Muscle of arm (tissue), 12 donors: ENCODE measurements around the gene CCDC27. TPM values are rescaled to one million over a fixed set of nuclear protein-coding genes. Genes with fewer than 3 reads are reported as not detected.
"Not testable (repeated sequence)": the region's sequence is repeated elsewhere in the genome, so short reads cannot be mapped to it uniquely, and the experiment has no call there.

Experiments used
- DNase-seq: peaks from one replicate; pipeline ENCODE4 v3.0.0-alpha.2; 2013
- polyA plus RNA-seq, 12 donors: library from polyadenylated mRNA; unstranded; fragments of 120-200 nt; gene quantifications; one replicate each; pipeline ENCODE4 v1.2.1, GENCODE V29; 2013; ENCODE audit not compliant: insufficient read length in 12 of 12

The CCDC27 gene
- polyA plus RNA-seq, 12 donors = 0.08 to 0.34 (median 0.13) TPM; not detected in 2

GRCh38 chr1:3789421-3790300 is 37.4 kb downstream of the CCDC27 start:
- DNase-seq = no peak

DNA sequence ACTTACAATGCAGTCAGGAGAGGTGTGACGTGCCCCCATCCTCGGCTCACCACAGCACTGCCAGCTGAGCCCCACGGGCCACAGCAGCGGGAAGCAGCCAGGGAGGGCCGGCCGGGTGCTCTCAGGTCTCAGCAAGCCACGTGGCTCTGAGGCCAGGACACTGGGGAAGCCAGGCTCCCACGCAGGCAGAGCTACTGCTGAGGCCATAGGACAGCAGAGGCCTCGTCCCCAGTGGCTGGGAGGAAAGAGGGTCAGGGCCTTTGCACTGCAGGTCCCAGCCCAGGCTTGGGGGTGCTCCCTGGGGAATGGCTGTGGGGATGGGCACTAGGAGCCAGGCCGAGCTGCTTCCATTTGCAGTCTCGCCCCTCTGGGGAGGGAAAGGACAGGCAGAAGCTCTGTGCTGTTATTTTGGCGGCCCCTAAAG is 38.3 kb downstream of the CCDC27 start:
- no peak for DNase-seq

DNA sequence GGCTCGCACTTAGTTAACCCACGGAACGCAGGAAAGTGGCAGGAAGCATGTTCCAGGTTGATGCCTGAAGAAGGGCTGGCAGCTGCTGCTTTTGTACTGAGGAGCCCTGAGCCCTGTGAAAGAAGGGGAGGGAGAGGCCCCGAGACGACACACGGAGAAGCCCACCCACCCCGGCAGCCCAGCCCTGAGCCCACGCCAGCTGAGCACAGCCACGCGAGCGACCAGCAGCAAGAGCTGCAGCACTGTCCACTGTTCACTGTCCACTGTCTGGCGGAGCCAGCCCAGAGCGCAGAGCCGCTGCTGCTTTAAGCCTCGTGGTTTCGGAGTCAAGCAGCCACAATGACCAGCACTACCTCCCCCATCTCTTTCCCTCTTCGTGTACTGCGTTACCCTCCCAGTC is 38.7 kb downstream of the CCDC27 start:
- no peak for DNase-seq

- DNase-seq = no peak
Measured at GRCh38 chr1:3795453-3796214, 43.4 kb downstream of the CCDC27 start.

GRCh38 chr1:3796215-3797061 is 44.2 kb downstream of the CCDC27 start, which contains the start of gene LRRC47:
Gene LRRC47 (minus strand): TSS chr1:3796498. CDS start chr1:3796476, 22 bp downstream.
- DNase-seq = peak; percentile 92

DNA sequence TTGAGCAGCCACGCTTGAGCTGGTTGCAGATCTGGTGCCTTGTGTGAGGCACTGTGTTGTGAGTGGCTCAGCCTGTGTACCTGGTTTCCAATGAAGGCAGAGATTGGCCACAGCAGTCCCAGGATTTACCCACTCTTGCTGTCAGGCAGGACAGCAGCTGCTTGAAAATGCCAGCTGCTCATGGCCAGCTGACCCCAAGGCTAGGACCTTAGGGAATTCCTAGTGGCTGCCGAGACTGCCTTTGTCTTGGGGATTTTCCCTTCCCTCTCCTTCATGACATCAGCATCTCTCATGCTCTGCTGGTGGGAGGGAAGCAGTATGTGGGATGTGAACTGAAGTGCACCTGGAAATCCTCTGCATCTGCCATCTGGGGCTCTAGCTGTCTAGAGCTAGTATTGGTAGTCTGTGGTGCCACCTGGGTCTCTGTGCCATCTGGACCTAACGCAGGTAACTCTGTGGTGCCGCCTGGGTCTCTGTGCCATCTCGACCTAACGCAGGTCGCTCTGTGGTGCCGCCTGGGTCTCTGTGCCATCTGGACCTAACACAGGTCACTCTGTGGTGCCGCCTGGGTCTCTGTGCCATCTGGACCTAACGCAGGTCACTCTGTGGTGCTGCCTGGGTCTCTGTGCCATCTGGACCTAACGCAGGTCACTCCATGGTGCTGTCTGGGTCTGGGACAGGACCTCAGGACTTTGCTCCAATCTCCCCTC is 47.9 kb downstream of the CCDC27 start:
- no peak for DNase-seq

DNA sequence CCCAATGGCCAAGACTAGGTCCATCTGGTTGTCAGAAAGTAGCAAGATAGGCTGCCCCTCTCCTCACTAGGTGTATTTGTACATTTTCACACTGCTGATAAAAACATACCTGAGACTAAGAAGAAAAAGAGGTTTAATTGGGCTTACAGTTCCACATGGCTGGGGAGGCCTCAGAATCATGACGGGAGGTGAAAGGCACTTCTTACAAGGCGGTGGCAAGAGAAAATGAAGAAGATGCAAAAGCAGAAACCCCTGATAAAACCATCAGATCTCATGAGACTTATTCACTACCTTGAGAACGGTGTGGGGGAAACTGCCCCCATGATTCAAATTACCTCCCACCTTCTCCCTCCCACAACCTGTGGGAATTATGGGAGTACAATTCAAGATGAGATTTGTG is 48.5 kb downstream of the CCDC27 start:
- not testable (repeated sequence) for DNase-seq

- DNase-seq = no peak
Measured at GRCh38 chr1:3803905-3804626, 51.8 kb downstream of the CCDC27 start.

DNA sequence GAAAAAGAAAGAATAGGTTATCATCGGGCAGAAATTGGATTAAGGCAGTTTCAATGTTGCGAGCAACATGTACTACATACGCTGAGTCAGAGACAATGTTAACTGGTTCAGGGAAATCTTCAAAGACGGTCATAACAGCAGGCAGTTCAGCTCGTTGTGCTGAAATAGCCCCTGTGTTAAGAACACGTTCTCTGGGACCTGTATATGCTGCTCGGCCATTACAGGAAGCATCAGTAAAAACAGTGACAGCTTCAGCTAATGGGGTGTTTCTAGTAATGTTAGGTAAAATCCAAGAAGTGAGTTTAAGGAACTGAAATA is 52.3 kb downstream of the CCDC27 start:
- DNase-seq = not testable (repeated sequence)

GRCh38 chr1:3805038-3805437 is 52.8 kb downstream of the CCDC27 start:
- no peak for DNase-seq

DNA sequence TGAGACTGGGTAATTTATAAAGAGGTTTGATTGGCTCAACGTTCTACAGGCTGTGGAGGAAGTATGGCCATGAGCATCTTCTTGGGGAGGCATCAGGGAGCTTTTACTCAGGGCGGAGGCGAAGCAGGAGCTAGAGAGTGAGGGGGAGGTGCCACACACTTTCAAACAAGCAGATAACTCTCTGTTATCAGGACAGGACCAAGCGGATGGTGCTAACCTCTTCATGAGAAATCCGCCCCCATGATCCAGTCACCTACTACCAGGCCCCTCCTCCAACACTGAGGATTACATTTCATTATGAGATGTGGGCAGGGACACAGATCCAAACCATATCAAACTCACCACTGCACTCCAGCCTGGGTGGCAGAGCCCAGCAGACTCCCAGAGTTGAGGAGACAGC is 55.5 kb downstream of the CCDC27 start:
- DNase-seq = no peak

DNA sequence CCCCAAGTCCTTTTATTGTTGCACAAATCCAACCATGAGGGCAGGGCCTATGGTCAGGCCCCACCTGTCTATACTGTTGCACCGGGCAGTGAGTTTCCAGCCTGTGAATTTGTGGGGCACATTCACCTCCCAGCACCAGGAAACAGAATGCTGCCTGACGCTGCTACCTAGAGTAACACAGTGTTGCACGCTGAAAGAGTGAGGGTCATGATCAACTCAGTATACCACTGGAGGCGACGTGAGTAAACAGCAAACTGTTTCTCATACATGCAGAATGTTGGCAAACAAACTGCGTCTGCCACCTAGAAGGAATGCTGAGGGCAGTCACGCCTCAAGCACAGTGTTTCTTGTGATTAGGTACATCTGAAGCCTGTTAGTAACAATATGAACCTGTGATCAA is 57.4 kb downstream of the CCDC27 start:
- no peak for DNase-seq

GRCh38 chr1:3810149-3810761 is 58.0 kb downstream of the CCDC27 start:
- DNase-seq = not testable (repeated sequence)

DNA sequence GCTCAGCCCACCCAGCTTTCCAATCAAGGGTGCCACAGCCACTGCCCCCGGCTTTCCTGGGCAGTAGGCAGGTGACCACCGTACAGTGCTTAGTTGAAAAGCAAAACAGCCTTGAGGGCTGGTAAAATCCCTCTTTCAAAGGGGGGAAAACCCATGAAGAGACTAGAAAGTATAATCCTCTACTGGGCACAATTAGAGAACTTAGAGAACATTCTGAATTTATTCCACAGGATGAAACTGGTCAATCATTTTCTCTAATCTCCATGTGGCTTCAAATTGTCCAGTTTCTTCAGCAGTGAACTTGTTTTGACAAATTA is 59.3 kb downstream of the CCDC27 start:
- no peak for DNase-seq

GRCh38 chr1:3814065-3814464 is 61.8 kb downstream of the CCDC27 start:
- DNase-seq = no peak

DNA sequence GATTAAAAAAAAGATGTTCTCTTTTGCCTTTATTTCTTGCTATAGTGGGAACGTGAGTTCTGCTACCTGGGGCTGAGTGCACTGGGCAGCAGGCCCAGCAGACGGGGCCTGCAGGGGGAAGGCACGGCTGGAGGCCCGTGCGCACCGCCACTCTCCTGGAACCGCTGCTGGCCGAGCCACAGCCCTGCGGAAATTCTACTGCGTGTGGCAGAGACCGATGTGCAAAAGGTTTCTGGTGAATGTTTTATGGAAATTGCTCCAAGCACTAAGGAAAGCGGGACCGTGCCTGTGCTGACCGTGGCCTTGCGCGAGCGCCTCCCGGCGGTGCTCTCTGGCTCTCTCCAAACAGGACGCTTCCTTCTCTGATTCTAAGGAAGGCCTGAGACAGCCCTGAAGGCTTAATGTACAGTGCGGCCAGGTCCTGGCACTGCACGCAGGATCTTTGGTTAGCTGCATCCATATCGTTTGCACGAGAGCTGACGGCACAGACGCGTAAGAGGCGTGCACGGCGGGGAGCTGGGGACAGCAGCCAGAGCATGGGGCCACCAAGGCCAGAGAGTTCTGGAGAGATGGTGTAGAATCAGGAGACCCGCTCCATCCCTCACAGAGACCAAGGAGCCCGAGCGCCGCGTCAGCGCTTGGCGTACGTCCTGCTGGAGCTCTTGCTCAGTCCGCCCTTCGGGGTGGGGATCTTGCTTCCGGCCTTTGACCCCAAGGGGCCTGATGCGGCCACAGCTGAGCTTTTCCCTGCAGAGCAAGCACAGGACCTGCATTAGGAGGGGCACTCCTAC is 62.7 kb downstream of the CCDC27 start:
- no peak for DNase-seq

DNA sequence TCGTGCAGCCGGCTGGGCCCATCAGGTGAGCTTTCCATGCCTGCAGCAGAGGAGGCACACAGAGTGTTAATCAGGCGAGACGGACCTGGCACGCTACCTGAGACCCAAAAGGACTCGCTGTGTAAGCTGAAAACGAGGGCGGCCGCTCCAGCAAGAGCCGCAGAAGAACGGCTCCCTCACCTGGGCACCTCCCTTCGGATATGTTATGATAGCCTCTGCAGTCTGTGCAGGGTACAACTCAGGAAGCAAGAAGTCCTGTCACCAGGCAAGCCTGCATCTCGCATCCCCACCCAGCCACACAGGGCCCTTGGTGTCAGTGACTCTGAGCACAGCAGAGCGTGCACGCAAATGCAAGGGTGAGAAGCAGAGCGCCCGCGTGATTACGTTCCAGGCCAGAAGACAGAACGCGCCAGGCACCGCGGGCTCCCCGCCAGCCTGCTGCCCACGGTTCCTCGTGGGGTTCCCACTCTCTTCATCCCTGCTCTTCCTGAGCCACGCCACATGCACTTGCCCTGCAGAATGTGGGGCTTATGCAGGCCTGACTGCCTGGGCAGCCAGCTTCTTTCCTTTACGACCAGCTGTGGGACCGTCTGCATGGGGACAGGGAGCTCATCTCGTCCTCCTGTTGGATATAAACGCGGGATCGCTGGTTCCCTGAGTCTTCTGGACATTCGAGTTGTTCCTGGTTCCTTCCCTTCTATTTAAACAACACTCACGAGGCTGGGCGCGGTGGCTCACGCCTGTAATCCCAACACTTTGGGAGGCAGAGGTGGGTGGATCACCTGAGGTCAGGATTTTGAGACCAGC is 64.3 kb downstream of the CCDC27 start:
- DNase-seq = no peak

DNA sequence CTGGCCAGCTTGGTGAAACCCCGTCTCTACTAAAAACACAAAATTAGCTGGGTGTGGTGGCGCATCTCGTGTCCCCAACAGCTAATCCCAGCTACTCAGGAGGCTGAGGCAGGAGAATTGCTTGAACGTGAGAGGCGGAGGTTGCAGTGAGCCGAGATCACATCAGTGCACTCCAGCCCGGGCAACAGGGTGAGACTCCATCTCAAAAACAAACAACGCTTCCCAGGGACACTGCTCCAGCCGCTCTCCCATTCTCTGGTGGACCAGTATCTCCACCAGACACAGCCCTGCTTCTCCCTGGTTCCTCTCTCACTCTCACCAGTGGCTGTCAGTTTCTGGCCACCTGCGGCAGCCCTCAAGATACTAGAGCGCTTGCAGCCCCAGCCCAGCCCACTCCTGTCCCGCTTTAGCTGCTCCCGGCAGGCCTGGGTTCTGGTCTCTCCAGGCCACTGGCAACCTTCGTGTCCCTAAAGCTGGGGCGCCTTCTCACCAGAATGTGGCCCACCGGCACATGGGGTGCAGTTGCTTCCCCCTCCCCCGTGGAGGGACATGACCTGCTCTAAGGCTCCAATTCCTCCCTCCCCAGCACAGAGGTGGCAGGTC is 65.0 kb downstream of the CCDC27 start:
- no peak for DNase-seq
